Measurements from ENCODE around the gene PACSIN2.
"Not testable (repeated sequence)": the region's sequence is repeated elsewhere in the genome, so short reads cannot be mapped to it uniquely, and the experiment has no call there.

PACSIN2 gene

DNA sequence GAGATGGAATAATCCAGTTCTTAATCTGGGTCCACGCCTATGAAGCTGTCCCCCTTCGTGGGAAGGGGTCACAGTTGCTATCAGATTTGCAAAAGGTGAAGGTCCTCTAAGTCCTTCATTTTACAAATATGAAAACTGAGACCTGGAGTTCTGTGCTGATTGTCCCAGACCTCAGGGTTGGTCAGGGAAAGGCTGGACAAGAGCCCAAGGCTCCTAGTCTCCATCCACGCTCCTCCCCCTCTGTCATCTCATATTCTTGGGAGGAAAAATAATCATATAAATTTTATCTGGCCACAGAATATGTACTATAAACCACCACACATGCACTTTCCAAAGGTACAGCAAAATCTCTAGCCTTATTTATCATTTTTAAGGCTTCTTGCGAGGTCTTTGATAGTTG, 5.5 kb downstream of the PACSIN2 start:
- no peak for DNase-seq (ENCODE audit: low spot score)

DNA sequence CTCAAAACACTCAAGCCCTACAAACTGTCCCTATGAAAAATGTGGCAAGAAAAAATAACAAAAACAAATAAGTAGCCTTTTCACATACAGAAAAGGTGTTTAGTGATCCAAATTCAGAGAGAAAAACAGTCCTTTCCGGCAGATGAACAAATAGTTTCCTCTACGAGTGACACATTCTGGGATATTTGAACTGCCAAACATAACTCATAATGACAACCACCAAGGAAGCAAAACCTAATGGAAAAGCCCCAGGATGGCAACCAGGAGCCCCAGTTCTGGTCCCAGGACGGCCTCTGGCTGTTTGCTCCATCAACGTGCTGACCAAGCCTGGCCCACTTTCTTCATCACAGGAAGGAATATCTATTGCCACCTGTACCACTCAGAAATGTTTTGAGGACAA, 6.0 kb downstream of the PACSIN2 start:
- DNase-seq (ENCODE audit: low spot score), result no peak

GRCh38 chr22:43008509-43008908, 6.4 kb downstream of the PACSIN2 start:
- no peak for DNase-seq (ENCODE audit: low spot score)

DNA sequence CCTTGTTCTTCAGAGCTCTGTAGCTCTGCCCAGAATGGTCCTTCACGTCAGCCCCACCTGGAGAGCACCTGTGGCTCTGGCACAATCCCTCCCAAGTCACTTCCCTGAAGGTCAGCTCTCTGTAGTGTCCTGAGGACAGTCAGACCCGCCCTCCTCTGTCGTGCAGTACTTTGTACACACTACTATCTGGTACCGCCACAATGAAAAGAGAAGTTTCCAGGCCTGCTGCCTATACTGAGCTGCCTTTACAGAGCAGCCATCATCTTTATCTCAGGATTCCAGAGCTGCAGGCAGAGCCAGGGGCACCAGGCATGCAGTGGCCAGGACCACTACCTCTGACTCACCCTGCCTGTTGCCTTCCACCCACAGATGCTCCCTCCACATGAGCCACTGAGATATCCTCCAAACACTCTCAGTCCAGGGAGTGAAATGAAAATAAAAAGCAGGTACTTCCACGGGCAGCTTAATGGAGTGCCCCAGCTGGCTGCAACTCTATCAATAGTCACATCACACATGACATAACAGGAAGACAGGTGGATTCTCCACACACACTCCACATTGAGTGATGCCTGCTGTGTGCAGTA, 7.3 kb downstream of the PACSIN2 start:
- DNase-seq (ENCODE audit: low spot score), result no peak

DNA sequence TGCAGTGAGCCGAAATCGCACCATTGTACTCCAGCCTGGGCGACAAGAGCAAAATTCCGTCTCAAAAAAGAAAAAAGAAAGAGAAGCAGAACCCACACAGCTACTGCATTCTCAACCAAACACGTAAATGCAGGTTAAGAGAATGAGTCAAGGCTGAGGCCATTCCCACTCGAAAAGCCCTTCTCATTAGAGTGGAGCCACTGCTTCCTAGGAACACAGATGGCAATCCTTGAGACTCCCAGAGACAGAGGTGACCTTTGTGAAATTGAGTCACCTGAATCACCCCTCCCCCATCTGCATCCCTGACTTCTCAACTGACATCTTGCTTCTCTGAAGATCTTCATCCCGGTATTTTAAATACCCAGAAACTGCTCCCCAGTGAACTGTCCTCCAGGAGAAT, 8.2 kb downstream of the PACSIN2 start:
- DNase-seq (ENCODE audit: low spot score), result no peak

- DNase-seq (ENCODE audit: low spot score), result no peak
Observed at GRCh38 chr22:43006016-43006505, 8.9 kb downstream of the PACSIN2 start.

DNA sequence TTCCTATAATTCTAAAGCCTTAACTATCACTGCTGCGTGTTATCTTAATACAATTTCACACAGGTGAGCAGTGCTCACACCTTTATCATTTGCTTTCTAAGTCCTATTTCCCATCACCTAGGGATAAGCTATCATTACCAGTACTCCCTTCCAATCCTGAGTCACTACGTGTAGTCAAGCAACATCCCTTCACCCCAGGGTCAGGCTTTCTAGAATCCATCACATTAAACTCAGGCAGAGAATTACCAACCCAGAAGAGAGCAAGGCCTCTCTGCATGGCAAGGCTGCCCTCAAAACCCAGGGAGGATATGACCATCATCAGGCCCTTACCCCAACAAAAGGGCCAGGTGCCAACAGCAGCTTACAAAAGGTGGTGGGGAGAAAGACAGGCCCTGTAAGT, 9.8 kb downstream of the PACSIN2 start:
- no peak for DNase-seq (ENCODE audit: low spot score)

DNA sequence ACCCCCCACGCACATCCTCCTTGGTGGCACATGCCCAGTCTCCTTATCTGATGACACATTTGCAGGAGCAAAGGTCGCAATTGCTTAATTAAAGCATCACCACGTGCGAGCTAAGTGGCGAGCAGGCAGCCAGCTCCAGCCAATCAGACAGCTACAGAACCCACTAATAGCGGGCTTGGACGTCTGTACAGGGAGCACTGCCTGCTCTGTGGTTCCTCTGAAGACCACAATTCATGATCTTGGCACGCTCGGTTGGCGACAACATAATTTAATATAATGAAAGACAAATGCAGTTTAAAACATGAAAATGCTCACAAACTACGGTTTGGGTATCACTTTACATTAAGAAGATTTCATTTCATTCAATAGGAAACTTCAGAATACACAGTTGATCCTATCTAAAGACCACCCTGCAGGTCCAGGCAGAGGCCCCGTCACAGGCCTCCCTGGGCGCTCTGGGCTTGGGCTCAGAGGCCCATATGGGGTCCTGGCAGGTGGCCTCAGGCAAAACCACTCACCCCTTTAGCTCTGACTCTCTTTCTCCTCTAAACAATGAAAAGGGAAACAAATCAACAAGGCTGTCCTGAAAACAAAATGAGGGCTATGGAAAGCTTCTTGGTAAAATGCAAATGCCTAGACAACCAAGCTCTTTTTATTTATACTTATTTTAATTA, 10.4 kb downstream of the PACSIN2 start:
- DNase-seq (ENCODE audit: low spot score), result no peak

DNA sequence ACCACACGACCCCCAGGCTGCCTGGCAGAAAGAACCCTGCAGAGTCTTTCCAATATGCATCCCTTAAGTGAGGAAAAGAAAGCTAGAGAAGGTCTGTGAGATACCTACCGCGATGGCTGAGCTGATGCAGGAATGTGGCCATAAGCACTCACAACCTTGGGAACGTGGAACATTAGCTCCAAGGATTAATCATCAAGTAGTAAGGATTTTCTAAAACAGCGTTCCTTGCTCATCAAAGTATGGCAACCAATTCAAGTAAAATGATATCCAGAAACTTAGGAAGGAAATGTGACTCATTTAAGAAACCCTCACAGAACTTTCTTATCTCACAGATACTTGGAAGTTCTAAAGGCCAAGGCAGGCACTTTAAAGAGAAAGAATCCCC, 12.8 kb downstream of the PACSIN2 start:
- DNase-seq (ENCODE audit: low spot score), result no peak

DNA sequence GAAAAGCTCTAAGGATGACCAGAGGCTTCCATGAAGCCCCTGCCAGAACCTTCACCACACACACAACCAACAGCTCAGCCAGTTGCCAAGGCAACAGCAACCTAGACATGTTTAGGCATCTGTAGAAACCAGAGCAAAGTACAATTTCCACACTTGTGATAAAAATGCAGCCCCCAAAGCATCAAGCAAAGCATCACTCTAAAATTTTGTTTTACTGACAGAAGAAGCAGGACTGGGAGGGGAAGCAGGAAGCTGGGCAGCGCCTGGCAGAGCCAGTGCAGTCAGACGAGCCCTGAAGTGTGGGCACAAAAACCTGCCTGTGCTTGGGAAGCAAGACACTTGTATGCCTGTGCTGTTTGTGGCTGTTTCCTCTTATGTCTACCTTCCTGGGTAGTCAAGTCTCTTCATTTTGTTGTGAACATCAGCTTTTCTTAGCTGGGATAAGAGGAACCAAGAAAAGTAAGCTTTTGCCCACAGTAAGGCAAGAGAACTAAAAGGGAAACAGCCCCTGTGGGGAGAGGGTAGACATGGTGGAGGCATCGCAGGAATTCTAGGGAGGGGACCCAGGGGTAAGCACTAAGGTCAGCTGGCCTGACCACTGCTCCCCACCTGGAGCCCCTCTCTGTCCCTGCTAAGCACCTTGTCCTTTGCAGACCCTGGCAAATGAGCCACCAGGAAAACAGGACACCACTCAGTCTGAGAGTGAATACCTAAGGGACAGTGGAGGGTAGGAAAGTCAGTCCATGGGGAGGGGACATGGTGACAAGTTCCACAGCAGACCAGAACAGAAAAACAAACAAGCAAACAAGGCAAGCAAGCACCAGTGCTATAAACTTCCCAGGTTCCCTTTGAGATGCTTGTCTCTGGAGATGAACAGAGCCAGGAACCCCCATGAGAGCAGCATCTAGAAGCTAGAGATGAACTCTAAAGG, 13.4 kb downstream of the PACSIN2 start:
- no peak for DNase-seq (ENCODE audit: low spot score)

DNA sequence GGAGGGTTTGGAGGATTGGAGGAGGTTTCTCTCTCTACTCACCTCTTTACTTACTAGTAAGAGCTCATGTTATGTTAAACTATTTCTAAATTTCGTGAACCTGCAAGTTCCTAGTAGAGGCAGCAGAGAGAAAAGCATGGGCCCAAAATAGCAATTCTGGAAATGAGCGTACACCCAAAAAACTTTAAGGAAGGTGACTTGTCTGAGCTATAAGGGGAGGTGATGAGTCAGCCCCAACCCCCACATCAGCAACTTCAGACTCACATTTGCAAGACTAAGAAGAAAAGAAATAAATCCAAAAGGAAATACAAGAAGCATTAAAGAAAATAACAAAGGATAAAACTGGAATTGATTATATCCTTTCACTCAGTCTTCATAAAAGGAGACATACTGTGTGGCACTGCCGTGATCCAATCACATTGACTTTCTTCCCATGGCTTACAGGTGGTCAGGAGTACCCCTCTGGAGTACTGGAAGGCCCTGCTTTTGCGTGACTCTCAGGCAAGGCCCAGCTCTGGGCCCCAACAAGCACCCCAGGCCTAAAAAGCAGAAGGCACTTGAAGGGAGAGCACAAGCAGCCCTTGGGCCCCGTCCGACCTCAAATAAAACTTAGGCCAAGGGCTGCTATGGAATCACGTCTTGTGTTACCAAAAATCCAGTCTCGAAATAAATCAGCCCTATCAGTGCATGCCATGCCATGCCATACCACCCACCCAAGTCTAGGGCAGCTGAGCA, 14.3 kb downstream of the PACSIN2 start:
- DNase-seq (ENCODE audit: low spot score), result no peak

DNA sequence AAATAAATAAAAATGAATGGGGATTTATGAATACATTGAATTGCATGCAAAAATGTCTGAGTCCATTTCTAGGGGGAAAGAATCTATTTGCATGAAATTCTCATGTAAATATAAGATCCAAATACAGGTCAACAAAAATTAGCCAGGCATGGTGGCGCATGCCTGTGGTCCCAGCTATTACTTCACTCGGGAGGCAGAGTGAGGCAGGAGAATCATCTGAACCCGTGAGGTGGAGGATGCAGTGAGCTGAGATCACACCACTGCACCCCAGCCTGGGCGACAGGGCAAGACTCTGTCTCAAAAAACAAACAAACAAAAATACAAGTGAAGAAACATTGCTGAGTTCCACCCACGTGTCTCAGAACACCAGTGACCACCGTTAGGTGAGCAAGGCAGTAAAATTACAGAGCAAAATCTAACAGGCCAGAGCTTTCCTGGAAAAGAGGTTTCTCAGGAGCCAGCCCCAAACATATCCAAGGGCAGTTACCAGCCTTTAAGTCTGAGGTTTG, 17.3 kb downstream of the PACSIN2 start:
- DNase-seq (ENCODE audit: low spot score), result no peak

DNA sequence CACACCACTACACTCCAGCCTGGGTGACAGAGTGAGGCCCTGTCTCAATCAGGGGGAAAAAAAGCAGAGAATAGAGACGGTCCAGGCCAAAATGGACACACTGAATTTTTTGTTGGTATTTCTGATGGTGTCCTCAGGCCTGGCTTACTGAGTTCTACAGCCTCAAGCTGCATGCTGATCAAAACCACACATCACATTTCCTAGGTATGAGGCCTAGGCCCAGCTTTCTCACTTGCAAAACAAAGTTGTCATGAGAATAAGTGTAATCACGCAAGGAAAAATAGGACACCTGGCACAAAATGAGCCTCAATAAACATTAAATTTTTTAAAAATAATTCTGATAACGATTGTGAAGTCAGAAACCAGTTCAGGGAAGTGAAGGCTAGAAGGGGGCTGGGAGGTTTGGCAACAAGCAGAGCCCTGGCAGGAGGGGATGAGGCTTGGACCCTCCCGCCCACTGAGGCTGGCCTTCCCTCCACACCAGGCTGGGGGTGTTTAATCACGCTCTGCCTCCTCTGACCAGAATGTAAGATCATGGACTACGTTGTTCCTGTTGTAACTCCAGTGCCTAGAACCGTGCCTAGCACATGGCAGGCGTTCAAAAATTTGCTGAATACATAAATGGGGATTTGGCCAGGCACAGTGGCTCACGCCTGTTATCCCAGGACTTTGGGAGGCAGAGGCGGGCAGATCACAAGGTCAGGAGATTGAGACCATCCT, 18.1 kb downstream of the PACSIN2 start:
- no peak for DNase-seq (ENCODE audit: low spot score)

GRCh38 chr22:42995654-42996053, 19.3 kb downstream of the PACSIN2 start:
- DNase-seq (ENCODE audit: low spot score), result not testable (repeated sequence)

GRCh38 chr22:42994917-42995562, 19.9 kb downstream of the PACSIN2 start:
- DNase-seq (ENCODE audit: low spot score), result no peak

DNA sequence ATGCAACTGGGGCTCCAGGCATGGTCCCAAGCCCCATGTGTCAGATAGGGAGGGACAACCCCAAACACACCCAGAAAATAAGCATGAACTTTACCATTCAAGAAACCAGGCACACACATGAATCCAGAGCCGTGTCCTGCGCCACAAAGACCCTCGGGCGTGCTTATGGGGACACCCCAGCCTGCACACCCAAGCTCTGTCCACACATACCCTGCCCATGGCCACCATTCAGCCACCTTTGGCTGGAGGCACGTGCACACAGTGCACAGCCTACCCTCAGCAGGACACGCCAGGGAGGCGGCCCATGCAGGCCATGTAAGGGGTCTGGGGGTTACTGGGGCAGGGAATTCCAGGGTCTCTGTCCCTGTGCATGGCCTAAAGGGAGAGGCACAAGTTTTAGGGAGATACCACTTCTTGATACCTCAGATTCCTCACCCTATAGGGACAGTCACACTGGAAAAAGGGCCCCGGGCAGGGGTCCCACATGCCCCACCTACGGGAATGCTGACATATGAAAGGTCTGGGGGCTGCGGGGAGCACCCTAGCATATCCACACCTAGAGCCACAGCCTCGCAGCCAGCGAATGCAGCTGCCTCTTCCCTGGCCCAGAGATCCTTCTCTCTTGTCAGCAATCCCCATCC, 20.6 kb downstream of the PACSIN2 start:
- no peak for DNase-seq (ENCODE audit: low spot score)

- no peak for DNase-seq (ENCODE audit: low spot score)
Observed at GRCh38 chr22:42993651-42994275, 21.2 kb downstream of the PACSIN2 start.

GRCh38 chr22:42992886-42993479, 22.0 kb downstream of the PACSIN2 start:
- no peak for DNase-seq (ENCODE audit: low spot score)

- DNase-seq (ENCODE audit: low spot score), result no peak
Observed at GRCh38 chr22:42992092-42992491, 22.9 kb downstream of the PACSIN2 start.

Measured in ecto neural progenitor cell (in vitro differentiated cells).